Neuron (in vitro differentiated cells): ENCODE results near the gene HAAO.
"Not testable (repeated sequence)": the region's sequence is repeated elsewhere in the genome, so short reads cannot be mapped to it uniquely, and the experiment has no call there.

ENCODE experiments used
- H2AFZ ChIP-seq: one replicate; pipeline ENCODE4 v1.6.1; 2013; ENCODE audit warnings: low read depth, mild to moderate bottlenecking, inconsistent platforms, low read length, moderate library complexity
- H3K27me3 ChIP-seq: one replicate; pipeline ENCODE4 v1.6.1; 2013; ENCODE audit warnings: low read length; ENCODE audit not compliant: insufficient read depth
- H3K36me3 ChIP-seq: one replicate; pipeline ENCODE4 v1.6.1; 2013; ENCODE audit warnings: low read length; ENCODE audit not compliant: insufficient read depth
- H3K4me1 ChIP-seq: one replicate; pipeline ENCODE4 v1.6.1; 2013; ENCODE audit warnings: low read length; ENCODE audit not compliant: insufficient read depth
- H3K4me3 ChIP-seq: 2 replicates; pipeline ENCODE4 v1.5.1; 2013; ENCODE audit warnings: mild to moderate bottlenecking, low read length, moderate library complexity
- H3K9me3 ChIP-seq: one replicate; pipeline ENCODE4 v1.6.1; 2013; ENCODE audit warnings: low read length

The HAAO gene

GRCh38 chr2:42792583-42793333 lies at the start of gene HAAO:
HAAO (minus strand) TSS chr2:42792583; CDS start chr2:42792536, 47 bp downstream.
- Histone ChIP-seq H3K4me3 (no peak within 1 kb of the TSS), H3K36me3 (no peaks in the 10 kb centered on the region), H2AFZ (no peak within 1 kb of the TSS), H3K4me1 (no peaks in the 10 kb centered on the region), H3K9me3 (peaks cover 8% of the 10 kb centered on the region), H3K27me3 (no peaks in the 10 kb centered on the region)

GRCh38 chr2:42841344-42841743 lies 49.0 kb upstream of the HAAO start:
- H3K4me1 ChIP-seq: peaks cover 10% of the 10 kb centered on the region
- H3K36me3 ChIP-seq: no peaks in the 10 kb centered on the region
- H3K4me3 ChIP-seq: no peak overlapping the region
- H3K9me3 ChIP-seq: no peaks in the 10 kb centered on the region
- H3K27me3 ChIP-seq: no peaks in the 10 kb centered on the region
- H2AFZ ChIP-seq: no peak overlapping the region

GRCh38 chr2:42840760-42841159 lies 48.4 kb upstream of the HAAO start:
- no peaks in the 10 kb centered on the region for H3K9me3 ChIP-seq
- no peaks in the 10 kb centered on the region for H3K36me3 ChIP-seq
- peaks cover 10% of the 10 kb centered on the region for H3K4me1 ChIP-seq
- no peaks in the 10 kb centered on the region for H3K27me3 ChIP-seq
- no peak overlapping the region for H2AFZ ChIP-seq
- no peak overlapping the region for H3K4me3 ChIP-seq

DNA sequence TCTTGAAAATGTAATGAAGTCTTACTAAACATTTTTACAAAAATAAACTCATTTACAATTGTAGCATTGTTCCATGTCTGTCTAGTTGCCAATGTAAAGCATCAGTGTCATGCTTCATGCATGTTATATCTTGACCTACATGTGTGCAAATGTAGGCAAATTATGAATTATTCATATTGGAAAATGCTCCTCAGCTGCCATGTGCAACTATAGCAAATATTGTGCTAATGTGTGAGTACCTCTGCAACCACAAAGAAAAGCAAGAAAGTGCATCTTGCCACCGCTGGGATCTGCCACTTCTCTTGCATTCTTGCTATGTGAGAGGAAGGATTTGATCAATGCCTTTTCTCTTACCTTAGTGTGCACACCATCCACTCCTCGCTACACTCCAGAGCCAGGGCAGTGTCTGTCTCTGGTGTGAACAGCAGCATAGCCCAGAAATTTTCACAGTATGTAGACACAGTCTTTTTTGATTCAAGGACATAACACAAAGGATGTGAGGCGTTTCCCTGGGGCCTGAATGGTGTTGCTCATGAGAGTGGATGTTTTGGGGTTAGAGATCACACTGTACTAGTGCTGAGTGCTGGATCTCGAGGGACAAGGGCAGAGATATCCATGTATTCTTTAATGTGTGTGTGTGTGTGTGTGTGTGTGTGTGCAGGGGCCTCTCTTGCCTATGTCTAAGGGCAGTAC lies 47.6 kb upstream of the HAAO start:
- Histone ChIP-seq H3K27me3 (no peaks in the 10 kb centered on the region), H3K9me3 (no peaks in the 10 kb centered on the region), H3K36me3 (no peaks in the 10 kb centered on the region), H3K4me3 (no peak overlapping the region), H3K4me1 (peaks cover 10% of the 10 kb centered on the region), H2AFZ (peak overlapping the region; percentile 59)

- Histone ChIP-seq H3K4me1 (peaks cover 10% of the 10 kb centered on the region), H3K4me3 (no peak overlapping the region), H3K36me3 (no peaks in the 10 kb centered on the region), H3K9me3 (no peaks in the 10 kb centered on the region), H3K27me3 (no peaks in the 10 kb centered on the region), H2AFZ (no peak overlapping the region)
Observed at GRCh38 chr2:42838133-42838532, 45.8 kb upstream of the HAAO start.

GRCh38 chr2:42835577-42836371 lies 43.4 kb upstream of the HAAO start:
- H3K36me3 ChIP-seq: no peaks in the 10 kb centered on the region
- no peak overlapping the region for H2AFZ ChIP-seq
- H3K4me3 ChIP-seq: no peak overlapping the region
- peaks cover 3% of the 10 kb centered on the region for H3K9me3 ChIP-seq
- H3K4me1 ChIP-seq: peaks cover 10% of the 10 kb centered on the region
- H3K27me3 ChIP-seq: no peaks in the 10 kb centered on the region

- no peak overlapping the region for H3K4me3 ChIP-seq
- H3K9me3 ChIP-seq: peaks cover 3% of the 10 kb centered on the region
- H3K36me3 ChIP-seq: no peaks in the 10 kb centered on the region
- H3K27me3 ChIP-seq: no peaks in the 10 kb centered on the region
- H2AFZ ChIP-seq: no peak overlapping the region
- peaks cover under 1% of the 10 kb centered on the region for H3K4me1 ChIP-seq
Observed at GRCh38 chr2:42834161-42834560, 41.8 kb upstream of the HAAO start.

GRCh38 chr2:42832289-42832634 lies 39.9 kb upstream of the HAAO start:
- H3K4me3 ChIP-seq: no peak overlapping the region
- no peaks in the 10 kb centered on the region for H3K36me3 ChIP-seq
- peaks cover 4% of the 10 kb centered on the region for H3K4me1 ChIP-seq
- H3K27me3 ChIP-seq: no peaks in the 10 kb centered on the region
- H2AFZ ChIP-seq: no peak overlapping the region
- H3K9me3 ChIP-seq: peaks cover 3% of the 10 kb centered on the region

DNA sequence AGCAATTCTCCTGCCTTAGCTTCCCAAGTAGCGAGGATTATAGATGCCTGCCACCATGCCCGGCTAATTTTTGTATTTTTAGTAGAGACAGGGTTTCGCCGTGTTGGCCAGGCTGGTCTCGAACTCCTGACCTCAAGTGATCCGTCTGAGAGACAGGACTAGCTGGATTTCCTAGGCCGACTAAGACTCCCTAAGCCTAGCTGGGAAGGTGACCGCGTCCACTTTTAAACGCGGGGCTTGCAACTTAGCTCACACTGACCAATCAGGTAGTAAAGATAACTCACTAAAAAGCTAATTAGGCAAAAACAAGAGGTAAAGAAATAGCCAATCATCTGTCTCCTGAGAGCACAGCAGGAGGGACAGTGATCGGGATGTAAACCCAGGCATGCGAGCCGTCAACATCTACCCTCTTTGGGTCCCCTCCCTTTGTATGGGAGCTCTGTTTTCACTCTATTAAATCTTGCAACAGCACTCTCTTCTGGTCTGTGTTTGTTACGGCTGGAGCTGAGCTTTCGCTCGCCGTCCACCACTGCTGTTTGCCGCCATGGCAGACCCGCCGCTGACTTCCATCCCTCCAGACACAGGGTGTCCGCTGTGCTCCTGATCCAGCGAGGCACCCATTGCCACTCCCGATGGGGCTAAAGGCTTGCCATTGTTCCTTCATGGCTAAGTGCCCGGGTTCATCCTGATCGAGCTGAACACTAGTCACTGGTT lies 39.3 kb upstream of the HAAO start:
- H3K36me3 ChIP-seq, H3K27me3 ChIP-seq, H3K4me1 ChIP-seq, H3K9me3 ChIP-seq, H2AFZ ChIP-seq, H3K4me3 ChIP-seq: not testable (repeated sequence)

DNA sequence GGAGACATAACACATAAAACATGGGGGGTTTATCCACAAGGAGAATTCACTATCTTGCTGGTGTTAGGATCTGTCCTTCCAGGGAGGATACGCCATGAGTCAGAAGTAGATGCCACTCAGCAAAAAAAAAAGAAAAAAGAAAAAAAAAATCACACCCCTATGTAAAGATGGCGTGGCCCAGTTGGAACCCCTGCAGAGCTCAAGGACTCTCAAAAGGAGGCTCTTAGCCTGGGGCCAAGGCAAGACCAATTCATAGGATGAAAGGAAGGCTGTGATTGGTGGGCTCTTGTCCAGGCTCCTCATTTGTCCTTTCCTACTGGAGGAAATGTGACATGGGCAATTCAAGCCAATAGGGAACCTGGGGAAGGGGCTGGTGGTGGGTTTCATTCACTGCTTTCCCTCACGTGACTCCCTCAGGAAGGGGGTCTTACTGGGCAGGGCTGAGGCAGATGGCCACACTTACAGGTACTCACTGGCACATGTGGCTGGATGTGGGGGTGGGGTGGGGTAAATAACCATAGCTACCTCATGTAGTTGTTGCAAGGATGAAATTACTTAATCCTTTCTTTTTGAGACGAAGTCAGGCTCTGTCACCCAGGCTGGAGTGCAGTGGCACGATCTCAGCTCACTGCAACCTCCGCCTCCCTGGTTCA lies 38.7 kb upstream of the HAAO start:
- Histone ChIP-seq H3K4me1 (peaks cover 4% of the 10 kb centered on the region), H2AFZ (no peak overlapping the region), H3K9me3 (peaks cover 3% of the 10 kb centered on the region), H3K36me3 (no peaks in the 10 kb centered on the region), H3K4me3 (no peak overlapping the region), H3K27me3 (no peaks in the 10 kb centered on the region)

GRCh38 chr2:42829671-42830440 lies 37.5 kb upstream of the HAAO start:
- Histone ChIP-seq H3K36me3 (no peaks in the 10 kb centered on the region), H3K27me3 (no peaks in the 10 kb centered on the region), H2AFZ (no peak overlapping the region), H3K9me3 (peaks cover 3% of the 10 kb centered on the region), H3K4me1 (peaks cover 4% of the 10 kb centered on the region), H3K4me3 (no peak overlapping the region)
